Activated CD8-positive, alpha-beta T cell treated with anti-CD3 and anti-CD28 coated beads, Interleukin-2, amount 10 ng/mL, durations not matched to agents 7 days and 5 days (primary cell): ENCODE measurements around the gene NRARP. TPM values are rescaled to one million over a fixed set of nuclear protein-coding genes. Genes with fewer than 3 reads are reported as not detected.
A peak's percentile ranks its signal among the peaks of the same experiment; 100 is the strongest.

ENCODE experiments used
- ATAC-seq: fragments of 150-1000 bp; cut with Tn5 transposase; one replicate; pipeline ENCODE4 v1.10.0; 2021; ENCODE audit warnings: moderate library complexity
- CTCF ChIA-PET: fragments of 350-600 bp; sonication (Branson Sonifier 250); formaldehyde crosslinking; loops from one replicate; lab custom pipeline; 2021; ENCODE audit warnings: antibody characterized with exemption; lab: Charles Lee
- POLR2A ChIA-PET: fragments of 350-600 bp; sonication (Branson Sonifier 250); formaldehyde crosslinking; loops from one replicate; lab custom pipeline; 2021; ENCODE audit warnings: antibody characterized with exemption; lab: Charles Lee
- DNase-seq: peaks from one replicate; pipeline ENCODE4 v3.0.0-alpha.2; 2020
- H3K27ac Mint-ChIP-seq: one replicate; pipeline ENCODE4 v1.8.0; 2021; ENCODE audit warnings: mild to moderate bottlenecking, mixed read lengths
- H3K27me3 Mint-ChIP-seq: one replicate; pipeline ENCODE4 v1.8.0; 2021; ENCODE audit warnings: low read depth, mixed read lengths
- H3K36me3 Mint-ChIP-seq: one replicate; pipeline ENCODE4 v1.8.0; 2021; ENCODE audit warnings: low read depth, mixed read lengths
- H3K4me1 Mint-ChIP-seq: one replicate; pipeline ENCODE4 v1.8.0; 2021; ENCODE audit warnings: low read depth, mixed read lengths
- H3K4me3 Mint-ChIP-seq: one replicate; pipeline ENCODE4 v1.8.0; 2021; ENCODE audit warnings: mild to moderate bottlenecking, mixed read lengths
- H3K9me3 Mint-ChIP-seq: one replicate; pipeline ENCODE4 v1.8.0; 2022; ENCODE audit warnings: mixed read lengths; ENCODE audit not compliant: insufficient read depth
- total RNA-seq, 2 experiments: library from RNA; stranded (reverse); gene quantifications; one replicate each; pipeline ENCODE4 v1.2.3, GENCODE V29; 2021

Gene NRARP
- total RNA-seq, 2 experiments from 2014 or later: 1.4 to 1.5 TPM

DNA sequence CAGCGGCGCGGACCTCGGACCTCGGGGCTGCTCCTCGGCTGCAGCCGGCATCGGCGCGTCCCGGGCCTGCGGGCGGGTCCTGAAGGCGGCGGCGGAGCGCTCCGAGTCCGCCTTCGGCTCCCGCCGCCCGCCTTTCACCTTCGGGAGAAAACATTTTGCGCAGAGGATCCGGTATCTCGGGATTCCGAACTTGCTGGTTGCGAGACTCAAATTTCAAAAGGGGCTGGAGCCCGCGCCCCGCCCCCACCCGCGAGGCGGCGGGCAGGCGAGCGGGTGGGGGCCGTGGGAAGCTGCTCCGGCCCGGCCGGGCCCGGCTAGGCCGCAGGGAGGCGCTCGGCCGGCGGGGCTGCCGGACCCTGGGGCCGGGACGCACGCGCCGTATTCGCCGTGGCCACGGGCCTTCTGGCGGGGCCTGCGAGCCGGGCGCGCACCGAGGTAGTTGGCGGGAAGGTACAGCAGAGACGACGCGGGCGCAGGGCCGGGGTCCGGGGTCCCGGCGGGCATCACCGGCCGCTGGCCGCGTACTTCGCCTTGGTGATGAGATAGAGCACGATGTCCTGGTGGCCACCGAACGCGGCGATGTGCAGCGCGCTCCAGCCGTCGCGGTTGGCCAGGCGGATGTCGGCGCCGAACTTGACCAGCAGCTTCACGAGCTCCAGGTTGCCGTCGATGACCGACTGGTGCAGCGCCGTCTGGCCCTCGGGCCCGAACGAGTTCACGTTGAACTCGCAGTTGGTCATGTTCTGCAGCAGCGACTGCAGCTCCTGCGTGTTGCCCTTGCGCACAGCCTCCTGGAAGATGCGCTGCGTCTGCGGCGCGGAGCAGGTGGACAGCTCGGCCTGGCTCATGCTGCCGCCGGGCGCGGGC lies 757 bp downstream of the NRARP start:
- H3K4me1 Mint-ChIP-seq: peaks cover 30% of the 10 kb centered on the region
- H3K9me3 Mint-ChIP-seq: no peaks in the 10 kb centered on the region
- ChIA-PET CTCF (interaction anchor here (0.6 to 2.2 kb wide), 11 partner anchors 12 to 237 kb away, joined by 3 to 12 read pairs (median 4); partner anchors contain the start of genes EXD3 and NOXA1), POLR2A (interaction anchor here (1.2 kb wide), 1 partner anchor 15 kb away, joined by 8 read pairs; no protein-coding TSS in a partner anchor)
- peak overlapping the region; percentile 64 for H3K4me3 Mint-ChIP-seq
- ATAC-seq: peak; percentile 16
- no peak overlapping the region for H3K27ac Mint-ChIP-seq
- no peaks in the 10 kb centered on the region for H3K36me3 Mint-ChIP-seq
- no peak for DNase-seq
- H3K27me3 Mint-ChIP-seq: peaks cover 35% of the 10 kb centered on the region

- Mint-ChIP-seq H3K27ac (no peak overlapping the region), H3K4me1 (peaks cover 25% of the 10 kb centered on the region), H3K36me3 (no peaks in the 10 kb centered on the region), H3K27me3 (peaks cover 37% of the 10 kb centered on the region), H3K4me3 (peak overlapping the region; percentile 61), H3K9me3 (no peaks in the 10 kb centered on the region)
- DNase-seq (no peak), ATAC-seq (no peak)
- ChIA-PET CTCF (no interaction called here), POLR2A (interaction anchor here (0.6 kb wide), 1 partner anchor 60 kb away, joined by 3 read pairs; the partner anchor contains the start of gene TUBB4B)
Measured at GRCh38 chr9:137300567-137301080, 1.4 kb downstream of the NRARP start.

DNA sequence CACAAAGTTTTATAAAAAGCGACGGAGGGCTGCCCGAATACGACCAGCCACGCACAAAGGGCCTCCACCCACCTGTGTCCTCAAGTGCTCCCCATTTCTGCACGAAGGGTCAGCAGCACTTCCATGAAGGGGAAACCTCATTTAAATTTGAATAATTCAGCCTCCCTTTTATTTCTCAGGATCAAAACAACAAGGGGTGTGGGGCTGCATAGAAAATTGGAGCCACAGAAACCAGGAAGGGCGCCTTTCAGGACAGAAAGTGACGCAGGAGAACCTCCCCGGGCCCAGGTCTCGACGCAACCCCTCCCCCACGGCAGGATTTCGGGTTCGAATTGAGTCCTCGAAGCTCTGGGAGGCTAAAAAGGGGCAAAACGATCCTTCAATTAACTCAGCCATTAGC lies 2.1 kb downstream of the NRARP start:
- Mint-ChIP-seq H3K4me1 (peaks cover 19% of the 10 kb centered on the region), H3K27ac (no peak overlapping the region), H3K9me3 (no peaks in the 10 kb centered on the region), H3K36me3 (no peaks in the 10 kb centered on the region), H3K27me3 (peaks cover 37% of the 10 kb centered on the region), H3K4me3 (peak overlapping the region; percentile 2)
- DNase-seq: no peak
- no peak for ATAC-seq
- CTCF ChIA-PET: no interaction called here
- POLR2A ChIA-PET: interaction anchor here (0.6 kb wide), 1 partner anchor 59 kb away, joined by 3 read pairs; the partner anchor contains the start of gene TUBB4B

DNA sequence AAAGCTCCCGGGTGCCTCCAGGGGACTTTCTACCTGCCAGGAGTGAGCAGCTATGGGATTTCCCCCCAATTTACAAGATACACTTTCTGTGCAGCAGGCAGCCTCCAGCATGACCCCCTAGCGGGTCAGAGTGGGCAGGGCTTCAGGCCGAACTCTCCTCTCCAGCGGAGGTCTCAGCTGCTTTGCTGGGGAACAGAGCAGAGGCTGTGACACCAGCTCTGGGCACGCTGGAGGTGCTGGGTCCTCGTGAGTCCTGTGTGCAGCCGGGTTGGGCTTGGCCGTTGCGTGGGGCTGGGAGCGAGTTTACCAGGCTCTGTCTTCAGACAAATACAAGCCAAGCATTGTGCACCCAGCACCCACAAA lies 2.9 kb downstream of the NRARP start:
- ATAC-seq (no peak), DNase-seq (no peak)
- CTCF ChIA-PET: no interaction called here
- POLR2A ChIA-PET: interaction anchor here (1.2 kb wide), 1 partner anchor 88 kb away, joined by 3 read pairs; no protein-coding TSS in a partner anchor
- Mint-ChIP-seq H3K36me3 (no peaks in the 10 kb centered on the region), H3K4me3 (no peak overlapping the region), H3K27ac (no peak overlapping the region), H3K9me3 (no peaks in the 10 kb centered on the region), H3K4me1 (peaks cover 23% of the 10 kb centered on the region), H3K27me3 (peaks cover 39% of the 10 kb centered on the region)

- Mint-ChIP-seq H3K27ac (no peak overlapping the region), H3K4me3 (no peak overlapping the region), H3K27me3 (peaks cover 42% of the 10 kb centered on the region), H3K9me3 (no peaks in the 10 kb centered on the region), H3K4me1 (peaks cover 23% of the 10 kb centered on the region), H3K36me3 (no peaks in the 10 kb centered on the region)
- ChIA-PET CTCF (no interaction called here), POLR2A (interaction anchor here (1.2 kb wide), 1 partner anchor 89 kb away, joined by 3 read pairs; no protein-coding TSS in a partner anchor)
- ATAC-seq: no peak
- no peak for DNase-seq
Measured at GRCh38 chr9:137298401-137299202, 3.5 kb downstream of the NRARP start.

GRCh38 chr9:137297966-137298365 lies 4.1 kb downstream of the NRARP start:
- H3K27me3 Mint-ChIP-seq: peaks cover 42% of the 10 kb centered on the region
- CTCF ChIA-PET: interaction anchor here (1.1 kb wide), 1 partner anchor 11 kb away, joined by 4 read pairs; no protein-coding TSS in a partner anchor
- ATAC-seq (no peak), DNase-seq (no peak)
- POLR2A ChIA-PET: interaction anchor here (1.2 kb wide), 1 partner anchor 90 kb away, joined by 3 read pairs; no protein-coding TSS in a partner anchor
- no peak overlapping the region for H3K27ac Mint-ChIP-seq
- H3K9me3 Mint-ChIP-seq: no peaks in the 10 kb centered on the region
- peaks cover 23% of the 10 kb centered on the region for H3K4me1 Mint-ChIP-seq
- H3K36me3 Mint-ChIP-seq: no peaks in the 10 kb centered on the region
- H3K4me3 Mint-ChIP-seq: no peak overlapping the region

GRCh38 chr9:137296670-137297664 lies 5.1 kb downstream of the NRARP start:
- CTCF ChIA-PET: interaction anchor here (1.1 kb wide), 1 partner anchor 10 kb away, joined by 4 read pairs; no protein-coding TSS in a partner anchor
- DNase-seq (no peak), ATAC-seq (no peak)
- Mint-ChIP-seq H3K9me3 (no peaks in the 10 kb centered on the region), H3K4me3 (peak overlapping the region; percentile 13), H3K27me3 (peaks cover 42% of the 10 kb centered on the region), H3K36me3 (no peaks in the 10 kb centered on the region), H3K27ac (peak overlapping the region; percentile 44), H3K4me1 (peaks cover 23% of the 10 kb centered on the region)
- POLR2A ChIA-PET: no interaction called here

DNA sequence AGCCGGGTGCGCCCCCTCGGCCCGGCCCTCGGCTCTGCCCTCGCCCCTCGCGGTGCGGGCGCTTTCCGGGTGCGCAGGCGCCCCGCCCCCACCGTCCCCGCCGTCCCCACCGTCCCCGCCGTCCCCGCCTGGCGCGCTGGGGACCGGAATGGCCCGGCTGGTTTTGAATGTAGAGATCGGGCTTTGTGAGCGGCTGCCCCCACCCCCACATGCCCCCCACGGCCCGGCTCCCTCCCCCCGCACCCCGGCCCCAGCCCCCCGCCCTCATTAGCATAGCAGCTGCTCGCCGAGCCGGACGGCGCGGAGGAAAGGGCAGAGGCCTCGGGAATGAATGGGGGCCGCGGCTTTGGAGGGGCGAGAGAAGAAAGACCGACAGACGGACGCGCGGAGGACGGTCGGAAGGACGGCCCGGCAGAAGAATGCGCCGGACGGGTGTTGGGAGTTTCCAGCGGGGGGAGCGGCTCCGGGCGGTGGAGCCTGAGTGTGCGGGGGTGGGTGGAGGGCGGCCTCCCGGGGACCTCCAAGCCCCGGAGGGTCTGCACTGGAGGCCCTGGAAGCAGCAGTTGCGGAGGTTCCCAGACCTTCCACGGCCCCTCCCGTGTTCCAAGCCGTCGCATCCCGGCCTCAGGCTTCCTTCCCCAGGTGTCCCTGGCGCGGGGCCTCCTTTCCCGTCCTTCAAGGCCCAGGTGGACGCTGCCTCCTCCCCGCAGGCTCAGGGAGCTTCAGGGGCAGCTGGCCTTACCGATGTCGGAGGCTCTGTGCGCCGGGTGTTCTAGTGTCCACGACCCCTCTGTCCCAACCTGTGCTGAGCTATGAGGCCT lies 6.0 kb downstream of the NRARP start:
- POLR2A ChIA-PET: no interaction called here
- DNase-seq: no peak
- Mint-ChIP-seq H3K4me1 (peaks cover 20% of the 10 kb centered on the region), H3K4me3 (no peak overlapping the region), H3K27ac (no peak overlapping the region), H3K36me3 (no peaks in the 10 kb centered on the region), H3K27me3 (peaks cover 40% of the 10 kb centered on the region), H3K9me3 (no peaks in the 10 kb centered on the region)
- CTCF ChIA-PET: interaction anchor here (0.6 kb wide), 1 partner anchor 277 kb away, joined by 3 read pairs; no protein-coding TSS in a partner anchor
- ATAC-seq: no peak

DNA sequence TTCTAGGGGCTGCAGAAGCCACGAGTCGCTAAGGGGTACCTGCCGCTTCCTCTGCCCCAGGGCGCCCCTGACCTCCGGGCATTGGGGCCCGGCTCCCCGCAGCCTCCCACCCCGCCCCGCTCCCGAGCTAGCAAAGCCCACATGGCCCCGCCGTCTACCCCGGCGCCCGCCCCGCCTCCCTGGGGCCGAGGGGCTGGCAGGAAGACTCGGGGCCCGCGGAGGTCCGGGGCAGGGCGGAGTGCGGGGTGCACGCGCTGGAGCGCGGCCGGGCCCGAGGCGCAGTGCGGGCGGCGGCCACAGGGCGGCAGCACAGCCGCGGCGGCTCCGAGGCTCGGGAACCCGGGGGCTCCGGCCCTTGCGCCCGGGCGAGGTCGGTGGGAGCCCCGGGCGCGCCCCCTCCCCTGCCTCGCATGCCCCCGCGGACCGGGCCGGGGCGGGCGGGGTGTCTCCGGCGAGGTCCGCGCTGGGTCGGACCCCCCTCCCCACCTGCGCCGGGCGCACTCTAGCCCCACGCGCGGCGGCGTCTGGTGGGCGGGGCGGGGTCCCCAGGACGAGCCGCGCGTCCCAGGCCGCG lies 6.7 kb downstream of the NRARP start:
- peak; percentile 83 for ATAC-seq
- no peaks in the 10 kb centered on the region for H3K36me3 Mint-ChIP-seq
- H3K27ac Mint-ChIP-seq: no peak overlapping the region
- H3K4me1 Mint-ChIP-seq: peaks cover 17% of the 10 kb centered on the region
- H3K9me3 Mint-ChIP-seq: no peaks in the 10 kb centered on the region
- no peak overlapping the region for H3K4me3 Mint-ChIP-seq
- peak; percentile 62 for DNase-seq
- ChIA-PET POLR2A (no interaction called here), CTCF (interaction anchor here (0.6 to 2.0 kb wide), 2 partner anchors 127 to 277 kb away, joined by 3 to 6 read pairs; partner anchors contain the start of gene EXD3)
- H3K27me3 Mint-ChIP-seq: peaks cover 36% of the 10 kb centered on the region
